Measurements from ENCODE around the gene PNLIPRP1.

The PNLIPRP1 gene

DNA sequence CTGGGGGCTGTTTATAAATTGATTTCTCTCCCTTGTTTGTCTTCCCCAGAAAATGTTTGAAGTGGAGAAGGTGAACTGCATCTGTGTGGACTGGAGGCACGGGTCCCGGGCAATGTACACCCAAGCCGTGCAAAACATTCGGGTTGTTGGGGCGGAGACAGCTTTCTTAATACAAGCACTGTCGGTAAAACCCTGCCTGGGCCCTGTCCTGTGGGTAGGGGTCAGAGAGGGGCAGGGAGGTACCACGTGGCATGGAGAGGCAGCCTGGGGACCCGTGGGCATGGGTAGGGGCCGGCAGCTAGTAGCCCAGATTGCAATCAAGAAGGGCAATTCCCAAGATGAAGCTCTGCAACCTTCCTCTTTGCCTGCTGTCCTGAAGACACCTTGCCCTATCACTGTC, 36.1 kb downstream of the PNLIPRP1 start:
- TF ChIP-seq, protein P1, sequence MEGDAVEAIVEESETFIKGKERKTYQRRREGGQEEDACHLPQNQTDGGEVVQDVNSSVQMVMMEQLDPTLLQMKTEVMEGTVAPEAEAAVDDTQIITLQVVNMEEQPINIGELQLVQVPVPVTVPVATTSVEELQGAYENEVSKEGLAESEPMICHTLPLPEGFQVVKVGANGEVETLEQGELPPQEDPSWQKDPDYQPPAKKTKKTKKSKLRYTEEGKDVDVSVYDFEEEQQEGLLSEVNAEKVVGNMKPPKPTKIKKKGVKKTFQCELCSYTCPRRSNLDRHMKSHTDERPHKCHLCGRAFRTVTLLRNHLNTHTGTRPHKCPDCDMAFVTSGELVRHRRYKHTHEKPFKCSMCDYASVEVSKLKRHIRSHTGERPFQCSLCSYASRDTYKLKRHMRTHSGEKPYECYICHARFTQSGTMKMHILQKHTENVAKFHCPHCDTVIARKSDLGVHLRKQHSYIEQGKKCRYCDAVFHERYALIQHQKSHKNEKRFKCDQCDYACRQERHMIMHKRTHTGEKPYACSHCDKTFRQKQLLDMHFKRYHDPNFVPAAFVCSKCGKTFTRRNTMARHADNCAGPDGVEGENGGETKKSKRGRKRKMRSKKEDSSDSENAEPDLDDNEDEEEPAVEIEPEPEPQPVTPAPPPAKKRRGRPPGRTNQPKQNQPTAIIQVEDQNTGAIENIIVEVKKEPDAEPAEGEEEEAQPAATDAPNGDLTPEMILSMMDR (conservative IDR thresholded peaks at IDR 0.05; ENCODE audit: low read depth), result no peak
- H3K27ac ChIP-seq, result no peak overlapping the region
- ChIA-PET POLR2A (ENCODE audit: low non-redundant PET) (no interaction called here), CTCF (interaction anchor here (0.6 to 2.8 kb wide), 17 partner anchors 8 to 723 kb away, joined by 3 to 32 read pairs (median 4); no protein-coding TSS in a partner anchor)
- no peak for DNase-seq (ENCODE audit: low spot score)

- H3K27ac ChIP-seq, result no peak overlapping the region
- TF ChIP-seq, protein P1 (conservative IDR thresholded peaks at IDR 0.05; ENCODE audit: low read depth), result no peak; the same call in 1 of the 2 replicates
- CTCF ChIA-PET, result interaction anchor here (0.6 to 2.8 kb wide), 19 partner anchors 9 to 723 kb away, joined by 3 to 32 read pairs (median 4); partner anchors contain the start of gene HSPA12A
- POLR2A ChIA-PET (ENCODE audit: low non-redundant PET), result no interaction called here
- DNase-seq (ENCODE audit: low spot score), result peak; percentile 48
Measured at GRCh38 chr10:116627386-116627933, 36.7 kb downstream of the PNLIPRP1 start.

- TF ChIP-seq, protein P1 (conservative IDR thresholded peaks at IDR 0.05; ENCODE audit: low read depth), result no peak
- POLR2A ChIA-PET (ENCODE audit: low non-redundant PET), result no interaction called here
- CTCF ChIA-PET, result no interaction called here
- DNase-seq (ENCODE audit: low spot score), result no peak
- H3K27ac ChIP-seq, result no peak overlapping the region
Measured at GRCh38 chr10:116629340-116629739, 38.6 kb downstream of the PNLIPRP1 start.

DNA sequence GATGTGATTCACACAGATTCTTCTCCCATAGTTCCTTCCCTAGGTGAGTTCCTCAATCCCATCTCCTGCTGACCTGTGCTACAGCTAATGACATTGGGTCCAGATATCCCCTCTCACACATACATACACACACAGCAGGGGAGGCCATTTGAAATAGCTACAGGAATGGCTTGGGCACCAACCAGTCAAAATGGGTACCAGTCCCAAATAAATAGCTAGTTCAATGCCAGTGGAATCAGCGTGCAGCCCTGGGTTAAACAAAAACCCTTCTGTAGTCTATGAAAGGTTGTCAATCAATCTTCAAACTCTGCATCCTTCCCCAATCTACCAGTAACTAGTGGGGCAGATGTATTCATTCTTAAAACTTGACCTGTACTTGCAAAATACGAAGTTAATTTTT, 39.3 kb downstream of the PNLIPRP1 start:
- no peak overlapping the region for H3K27ac ChIP-seq
- POLR2A ChIA-PET (ENCODE audit: low non-redundant PET), result no interaction called here
- CTCF ChIA-PET, result interaction anchor here (0.6 kb wide), 1 partner anchor 52 kb away, joined by 4 read pairs; no protein-coding TSS in a partner anchor
- TF ChIP-seq, protein P1 (conservative IDR thresholded peaks at IDR 0.05; ENCODE audit: low read depth), result no peak
- DNase-seq (ENCODE audit: low spot score), result no peak

GRCh38 chr10:116631871-116632295, 41.1 kb downstream of the PNLIPRP1 start:
- CTCF ChIA-PET, result interaction anchor here (0.6 kb wide), 1 partner anchor 117 kb away, joined by 3 read pairs; no protein-coding TSS in a partner anchor
- H3K27ac ChIP-seq, result no peak overlapping the region
- POLR2A ChIA-PET (ENCODE audit: low non-redundant PET), result no interaction called here
- TF ChIP-seq, protein P1 (conservative IDR thresholded peaks at IDR 0.05; ENCODE audit: low read depth), result no peak
- DNase-seq (ENCODE audit: low spot score), result no peak

DNA sequence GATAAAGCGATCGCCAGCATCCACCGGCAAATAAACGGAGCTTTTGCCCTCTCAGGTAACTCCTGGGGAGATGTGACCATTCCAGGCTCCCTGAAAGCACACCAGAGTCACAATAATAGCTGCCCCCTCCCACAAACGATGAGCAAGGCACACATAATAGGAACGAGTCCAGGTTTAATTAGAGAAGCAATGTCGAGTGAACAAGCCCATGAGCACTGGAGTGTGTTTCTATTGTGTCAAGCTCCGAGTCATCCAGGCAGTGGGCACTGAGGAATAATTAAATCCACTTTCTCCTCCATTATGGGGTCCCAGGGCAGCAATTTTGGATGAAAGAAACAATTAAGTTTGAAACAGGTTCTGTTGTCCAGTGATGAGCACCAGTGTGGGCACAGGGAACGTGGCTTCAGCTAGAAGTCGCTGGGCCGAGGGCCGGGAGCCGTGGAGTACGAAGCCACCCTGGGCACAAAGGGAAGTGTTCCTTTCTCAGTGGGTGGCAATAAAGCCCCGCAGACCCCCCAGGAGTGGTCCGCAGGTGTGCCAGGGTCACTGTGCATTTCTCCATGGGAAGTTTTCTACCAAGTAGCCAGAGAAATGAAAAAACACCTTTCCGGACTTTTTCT, 41.9 kb downstream of the PNLIPRP1 start:
- no peak for DNase-seq (ENCODE audit: low spot score)
- TF ChIP-seq, protein P1 (conservative IDR thresholded peaks at IDR 0.05; ENCODE audit: low read depth), result no peak
- ChIA-PET POLR2A (ENCODE audit: low non-redundant PET) (no interaction called here), CTCF (interaction anchor here (0.6 kb wide), 2 partner anchors 116 to 143 kb away, joined by 3 to 5 read pairs; no protein-coding TSS in a partner anchor)
- H3K27ac ChIP-seq, result no peak overlapping the region
